Measurements from ENCODE around the gene APCDD1L. TPM values are rescaled to one million over a fixed set of nuclear protein-coding genes. Genes with fewer than 3 reads are reported as not detected.
"Not testable (repeated sequence)": the region's sequence is repeated elsewhere in the genome, so short reads cannot be mapped to it uniquely, and the experiment has no call there.

Gene APCDD1L
- total RNA-seq, 4 donors from 2014 or later = 0.59 to 2.1 (median 1.1) TPM; not detected in 1

DNA sequence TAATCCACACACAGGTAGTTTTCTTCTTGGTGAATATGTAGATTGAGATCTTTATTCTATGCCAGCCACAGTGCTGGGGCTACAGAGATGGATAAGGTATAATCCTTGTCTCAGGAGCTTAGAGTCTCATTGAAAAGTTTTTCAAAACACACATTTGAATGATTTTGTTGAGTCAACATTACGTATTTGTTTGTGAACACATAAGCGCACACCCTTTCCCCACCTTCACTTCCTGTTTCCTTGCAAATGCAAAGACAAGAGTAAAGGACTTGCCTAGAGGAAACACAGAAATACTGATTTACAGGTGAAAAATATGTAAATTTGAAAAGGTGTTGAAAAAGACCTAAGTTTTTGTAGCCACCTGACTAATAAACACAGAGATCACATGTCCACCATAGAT is 98.4 kb downstream of the APCDD1L start:
- no peaks in the 10 kb centered on the region for H3K9me3 ChIP-seq
- DNase-seq = no peak
- no peak overlapping the region for H3K4me3 ChIP-seq
- no peak for TF ChIP-seq POLR2A (IDR thresholded peaks at IDR 0.05)
- TF ChIP-seq, protein P1, sequence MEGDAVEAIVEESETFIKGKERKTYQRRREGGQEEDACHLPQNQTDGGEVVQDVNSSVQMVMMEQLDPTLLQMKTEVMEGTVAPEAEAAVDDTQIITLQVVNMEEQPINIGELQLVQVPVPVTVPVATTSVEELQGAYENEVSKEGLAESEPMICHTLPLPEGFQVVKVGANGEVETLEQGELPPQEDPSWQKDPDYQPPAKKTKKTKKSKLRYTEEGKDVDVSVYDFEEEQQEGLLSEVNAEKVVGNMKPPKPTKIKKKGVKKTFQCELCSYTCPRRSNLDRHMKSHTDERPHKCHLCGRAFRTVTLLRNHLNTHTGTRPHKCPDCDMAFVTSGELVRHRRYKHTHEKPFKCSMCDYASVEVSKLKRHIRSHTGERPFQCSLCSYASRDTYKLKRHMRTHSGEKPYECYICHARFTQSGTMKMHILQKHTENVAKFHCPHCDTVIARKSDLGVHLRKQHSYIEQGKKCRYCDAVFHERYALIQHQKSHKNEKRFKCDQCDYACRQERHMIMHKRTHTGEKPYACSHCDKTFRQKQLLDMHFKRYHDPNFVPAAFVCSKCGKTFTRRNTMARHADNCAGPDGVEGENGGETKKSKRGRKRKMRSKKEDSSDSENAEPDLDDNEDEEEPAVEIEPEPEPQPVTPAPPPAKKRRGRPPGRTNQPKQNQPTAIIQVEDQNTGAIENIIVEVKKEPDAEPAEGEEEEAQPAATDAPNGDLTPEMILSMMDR (IDR thresholded peaks at IDR 0.05) = no peak
- no peaks in the 10 kb centered on the region for H3K4me1 ChIP-seq
- no peaks in the 10 kb centered on the region for H3K36me3 ChIP-seq
- no peaks in the 10 kb centered on the region for H3K27me3 ChIP-seq
- H3K27ac ChIP-seq = no peak overlapping the region
- intact Hi-C loops (cut with DNase I; ENCODE audit: low total_unique reads) = no loop called here

DNA sequence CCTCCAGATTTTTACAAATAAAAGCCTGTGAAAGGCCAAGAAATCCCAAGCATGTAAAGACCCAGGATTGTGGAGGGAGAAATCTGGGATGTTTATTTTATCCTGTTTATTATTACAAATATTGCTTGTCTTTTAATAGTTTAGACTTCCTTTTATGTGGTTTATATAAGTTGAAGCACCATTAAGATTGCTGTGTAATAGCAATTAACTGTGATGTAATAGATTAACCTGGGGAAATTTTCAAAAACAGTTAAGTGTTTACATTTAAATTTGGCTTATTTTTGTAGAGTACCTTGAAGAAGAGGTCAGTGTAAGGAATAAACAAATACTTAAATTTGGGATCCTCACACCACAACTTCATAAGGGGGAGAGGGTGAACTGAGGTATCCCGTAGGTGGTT is 99.1 kb downstream of the APCDD1L start:
- Histone ChIP-seq H3K4me1 (no peaks in the 10 kb centered on the region), H3K36me3 (no peaks in the 10 kb centered on the region), H3K9me3 (no peaks in the 10 kb centered on the region), H3K4me3 (no peak overlapping the region), H3K27ac (no peak overlapping the region), H3K27me3 (no peaks in the 10 kb centered on the region)
- intact Hi-C loops (cut with DNase I; ENCODE audit: low total_unique reads) = no loop called here
- TF ChIP-seq POLR2A (IDR thresholded peaks at IDR 0.05) = no peak
- TF ChIP-seq, protein P1 (IDR thresholded peaks at IDR 0.05) = no peak
- DNase-seq = no peak

DNA sequence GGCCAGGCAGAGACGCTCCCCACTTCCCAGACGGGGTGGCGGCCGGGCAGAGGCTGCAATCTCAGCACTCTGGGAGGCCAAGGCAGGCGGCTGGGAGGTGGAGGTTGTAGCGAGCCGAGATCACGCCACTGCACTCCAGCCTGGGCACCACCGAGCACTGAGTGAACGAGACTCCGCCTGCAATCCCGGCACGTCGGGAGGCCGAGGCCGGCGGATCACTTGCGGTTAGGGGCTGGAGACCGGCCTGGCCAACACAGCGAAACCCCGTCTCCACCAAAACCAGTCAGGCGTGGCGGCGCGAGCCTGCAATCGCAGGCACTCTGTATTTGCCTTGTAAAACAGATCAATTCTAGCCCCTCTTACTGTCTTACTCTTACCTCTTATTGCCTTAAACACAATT is 100.4 kb downstream of the APCDD1L start:
- H3K27me3 ChIP-seq; H3K36me3 ChIP-seq; H3K27ac ChIP-seq; DNase-seq; H3K4me1 ChIP-seq; H3K9me3 ChIP-seq; H3K4me3 ChIP-seq; intact Hi-C loops (cut with DNase I; ENCODE audit: low total_unique reads): not testable (repeated sequence)

DNA sequence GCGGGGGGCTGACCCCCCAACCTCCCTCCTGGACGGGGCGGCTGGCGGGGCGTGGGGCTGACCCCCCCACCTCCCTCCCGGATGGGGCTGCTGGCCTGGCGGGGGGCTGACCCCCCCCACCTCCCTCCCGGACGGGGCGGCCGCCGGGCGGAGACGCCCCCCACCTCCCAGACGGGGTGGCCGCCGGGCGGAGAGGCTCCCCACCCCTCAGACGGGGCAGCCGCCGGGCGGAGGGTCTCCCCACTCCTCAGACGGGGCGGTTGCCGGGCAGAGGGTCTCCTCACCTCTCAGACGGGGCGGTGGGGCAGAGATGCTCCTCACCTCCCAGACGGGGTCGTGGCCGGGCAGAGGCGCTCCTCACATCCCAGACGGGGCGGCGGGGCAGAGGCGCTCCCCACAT is 101.0 kb downstream of the APCDD1L start:
- intact Hi-C loops (cut with DNase I; ENCODE audit: low total_unique reads) = not testable (repeated sequence)

More for the DNA sequence above, 101.0 kb downstream of the APCDD1L start:
- H3K27ac ChIP-seq, H3K4me3 ChIP-seq, H3K9me3 ChIP-seq, DNase-seq, H3K4me1 ChIP-seq, H3K27me3 ChIP-seq, H3K36me3 ChIP-seq: not testable (repeated sequence)

Other genes with a start within 250 kb of the APCDD1L start
- 10 to 100 TPM in 3 of 4 donors, 1 to 10 TPM in 1; 9.5 to 29.7 (median 23.3) TPM for gene RAB22A, start 205.7 kb downstream of the APCDD1L start, total RNA-seq
- 10 to 100 TPM; 24.1 to 81.0 (median 48.4) TPM for gene VAPB, start 126.2 kb downstream of the APCDD1L start, total RNA-seq
- 10 to 100 TPM; 32.6 to 82.7 (median 60.8) TPM for gene STX16, start 135.9 kb upstream of the APCDD1L start, total RNA-seq
- gene NPEPL1, start 177.4 kb upstream of the APCDD1L start, total RNA-seq = 10 to 100 TPM; 14.1 to 35.2 (median 24.7) TPM

Measured in uterus (tissue), 4 donors.